ENCODE data around the gene LRRC3C.

The LRRC3C gene

GRCh38 chr17:39935909-39936308, 8.4 kb downstream of the LRRC3C start:
- Histone ChIP-seq H3K9ac (ENCODE audit: insufficient read length) (no peak overlapping the region), H3K27ac (no peak overlapping the region), H3K4me3 (no peak overlapping the region), H3K9me3 (ENCODE audit: low read depth, low read length) (no peaks in the 10 kb centered on the region), H3K36me3 (ENCODE audit: insufficient read depth, low read length) (no peaks in the 10 kb centered on the region)
- DNase-seq (ENCODE audit: low read depth, low spot score), result no peak
- TF ChIP-seq EZH2 (IDR thresholded peaks at IDR 0.05) (no peak), POLR2AphosphoS5 (IDR thresholded peaks at IDR 0.05; ENCODE audit: borderline replicate concordance, low read depth, low read length) (no peak), FOXP2 (optimal IDR thresholded peaks at IDR 0.05; ENCODE audit: control extremely low read depth, extremely low read length, insufficient read depth) (no peak)

GRCh38 chr17:39937447-39937846, 9.9 kb downstream of the LRRC3C start:
- Histone ChIP-seq H3K9ac (ENCODE audit: insufficient read length) (no peak overlapping the region), H3K9me3 (ENCODE audit: low read depth, low read length) (no peaks in the 10 kb centered on the region), H3K27ac (no peak overlapping the region), H3K36me3 (ENCODE audit: insufficient read depth, low read length) (no peaks in the 10 kb centered on the region), H3K4me3 (no peak overlapping the region)
- DNase-seq (ENCODE audit: low read depth, low spot score), result no peak
- TF ChIP-seq POLR2AphosphoS5 (IDR thresholded peaks at IDR 0.05; ENCODE audit: borderline replicate concordance, low read depth, low read length), result no peak
- TF ChIP-seq FOXP2 (optimal IDR thresholded peaks at IDR 0.05; ENCODE audit: control extremely low read depth, extremely low read length, insufficient read depth), result no peak
- no peak for TF ChIP-seq EZH2 (IDR thresholded peaks at IDR 0.05)

- Histone ChIP-seq H3K9me3 (ENCODE audit: low read depth, low read length) (no peaks in the 10 kb centered on the region), H3K9ac (ENCODE audit: insufficient read length) (no peak overlapping the region), H3K36me3 (ENCODE audit: insufficient read depth, low read length) (no peaks in the 10 kb centered on the region), H3K4me3 (no peak overlapping the region), H3K27ac (no peak overlapping the region)
- TF ChIP-seq EZH2 (IDR thresholded peaks at IDR 0.05) (no peak), POLR2AphosphoS5 (IDR thresholded peaks at IDR 0.05; ENCODE audit: borderline replicate concordance, low read depth, low read length) (no peak), FOXP2 (optimal IDR thresholded peaks at IDR 0.05; ENCODE audit: control extremely low read depth, extremely low read length, insufficient read depth) (no peak)
- DNase-seq (ENCODE audit: low read depth, low spot score), result no peak
These were observed 10.8 kb downstream of the LRRC3C start for GRCh38 chr17:39938140-39938869.

- no peak overlapping the region for H3K27ac ChIP-seq
These were observed 11.6 kb downstream of the LRRC3C start for GRCh38 chr17:39939106-39939505.

GRCh38 chr17:39939588-39940419, 12.3 kb downstream of the LRRC3C start:
- no peaks in the 10 kb centered on the region for H3K36me3 ChIP-seq (ENCODE audit: insufficient read depth, low read length)
- H3K27ac ChIP-seq, result no peak overlapping the region
- no peak overlapping the region for H3K9ac ChIP-seq (ENCODE audit: insufficient read length)
- H3K9me3 ChIP-seq (ENCODE audit: low read depth, low read length), result no peaks in the 10 kb centered on the region
- TF ChIP-seq FOXP2 (optimal IDR thresholded peaks at IDR 0.05; ENCODE audit: control extremely low read depth, extremely low read length, insufficient read depth) (no peak), POLR2AphosphoS5 (IDR thresholded peaks at IDR 0.05; ENCODE audit: borderline replicate concordance, low read depth, low read length) (no peak), EZH2 (IDR thresholded peaks at IDR 0.05) (no peak)
- no peak overlapping the region for H3K4me3 ChIP-seq
- no peak for DNase-seq (ENCODE audit: low read depth, low spot score)

More at GRCh38 chr17:39939106-39939505, 11.6 kb downstream of the LRRC3C start:
- Histone ChIP-seq H3K4me3 (no peak overlapping the region), H3K9ac (ENCODE audit: insufficient read length) (no peak overlapping the region), H3K9me3 (ENCODE audit: low read depth, low read length) (no peaks in the 10 kb centered on the region), H3K36me3 (ENCODE audit: insufficient read depth, low read length) (no peaks in the 10 kb centered on the region)
- no peak for DNase-seq (ENCODE audit: low read depth, low spot score)
- no peak for TF ChIP-seq FOXP2 (optimal IDR thresholded peaks at IDR 0.05; ENCODE audit: control extremely low read depth, extremely low read length, insufficient read depth)
- TF ChIP-seq EZH2 (IDR thresholded peaks at IDR 0.05), result no peak
- no peak for TF ChIP-seq POLR2AphosphoS5 (IDR thresholded peaks at IDR 0.05; ENCODE audit: borderline replicate concordance, low read depth, low read length)

GRCh38 chr17:39943702-39944392, 16.3 kb downstream of the LRRC3C start:
- TF ChIP-seq FOXP2 (optimal IDR thresholded peaks at IDR 0.05; ENCODE audit: control extremely low read depth, extremely low read length, insufficient read depth) (no peak), EZH2 (IDR thresholded peaks at IDR 0.05) (no peak), POLR2AphosphoS5 (IDR thresholded peaks at IDR 0.05; ENCODE audit: borderline replicate concordance, low read depth, low read length) (no peak)
- no peak for DNase-seq (ENCODE audit: low read depth, low spot score)
- Histone ChIP-seq H3K9ac (ENCODE audit: insufficient read length) (no peak overlapping the region), H3K4me3 (no peak overlapping the region), H3K9me3 (ENCODE audit: low read depth, low read length) (no peaks in the 10 kb centered on the region), H3K36me3 (ENCODE audit: insufficient read depth, low read length) (no peaks in the 10 kb centered on the region), H3K27ac (no peak overlapping the region)

GRCh38 chr17:39944393-39944711, 16.8 kb downstream of the LRRC3C start:
- Histone ChIP-seq H3K9ac (ENCODE audit: insufficient read length) (no peak overlapping the region), H3K4me3 (no peak overlapping the region), H3K27ac (no peak overlapping the region), H3K9me3 (ENCODE audit: low read depth, low read length) (no peaks in the 10 kb centered on the region), H3K36me3 (ENCODE audit: insufficient read depth, low read length) (no peaks in the 10 kb centered on the region)
- DNase-seq (ENCODE audit: low read depth, low spot score), result no peak
- no peak for TF ChIP-seq POLR2AphosphoS5 (IDR thresholded peaks at IDR 0.05; ENCODE audit: borderline replicate concordance, low read depth, low read length)
- TF ChIP-seq FOXP2 (optimal IDR thresholded peaks at IDR 0.05; ENCODE audit: control extremely low read depth, extremely low read length, insufficient read depth), result no peak
- no peak for TF ChIP-seq EZH2 (IDR thresholded peaks at IDR 0.05)

Data from SK-N-MC (cell line).